ENCODE results near the gene ADORA2A. TPM values are rescaled to one million over a fixed set of nuclear protein-coding genes. Genes with fewer than 3 reads are reported as not detected.
A peak's percentile ranks its signal among the peaks of the same experiment; 100 is the strongest.

ADORA2A gene
- total RNA-seq, 2 experiments from 2014 or later: 19.7 to 21.1 TPM

- peaks cover 87% of the 10 kb centered on the region for H3K4me1 Mint-ChIP-seq
- H3K4me3 Mint-ChIP-seq: peak overlapping the region; percentile 34
- H3K27me3 Mint-ChIP-seq: peaks cover 2% of the 10 kb centered on the region
- peak overlapping the region; percentile 87 for H3K27ac Mint-ChIP-seq
- ATAC-seq (peak; percentile 68), DNase-seq (peak; percentile 79)
- peaks cover 2% of the 10 kb centered on the region for H3K36me3 Mint-ChIP-seq
- H3K9me3 Mint-ChIP-seq (ENCODE audit: low read depth): no peaks in the 10 kb centered on the region
- CTCF ChIA-PET: interaction anchor here (1.4 to 2.8 kb wide), 5 partner anchors 10 to 69 kb away, joined by 3 to 25 read pairs (median 10); no protein-coding TSS in a partner anchor
These were observed 6.5 kb downstream of the ADORA2A start for GRCh38 chr22:24433828-24434470.

GRCh38 chr22:24434471-24435322, 7.3 kb downstream of the ADORA2A start:
- CTCF ChIA-PET: interaction anchor here (0.9 to 2.9 kb wide), 13 partner anchors 7 to 110 kb away, joined by 3 to 25 read pairs (median 3); partner anchors contain the start of gene ADORA2A
- Mint-ChIP-seq H3K4me1 (peaks cover 80% of the 10 kb centered on the region), H3K4me3 (peak overlapping the region; percentile 34), H3K27ac (peak overlapping the region; percentile 87), H3K27me3 (peaks cover 2% of the 10 kb centered on the region), H3K36me3 (peaks cover 2% of the 10 kb centered on the region), H3K9me3 (ENCODE audit: low read depth) (no peaks in the 10 kb centered on the region)
- DNase-seq (peak; percentile 93), ATAC-seq (peak; percentile 72)

- peaks cover 77% of the 10 kb centered on the region for H3K4me1 Mint-ChIP-seq
- peaks cover 2% of the 10 kb centered on the region for H3K27me3 Mint-ChIP-seq
- H3K4me3 Mint-ChIP-seq: no peak overlapping the region
- CTCF ChIA-PET: interaction anchor here (0.9 to 2.9 kb wide), 13 partner anchors 8 to 111 kb away, joined by 3 to 25 read pairs (median 3); partner anchors contain the start of gene ADORA2A
- no peaks in the 10 kb centered on the region for H3K9me3 Mint-ChIP-seq (ENCODE audit: low read depth)
- H3K27ac Mint-ChIP-seq: peak overlapping the region; percentile 87
- DNase-seq: no peak
- ATAC-seq: no peak
- H3K36me3 Mint-ChIP-seq: peaks cover 2% of the 10 kb centered on the region
These were observed 7.9 kb downstream of the ADORA2A start for GRCh38 chr22:24435323-24435645.

GRCh38 chr22:24435861-24436371, 8.5 kb downstream of the ADORA2A start:
- CTCF ChIA-PET: interaction anchor here (1.0 to 2.9 kb wide), 12 partner anchors 9 to 112 kb away, joined by 3 to 25 read pairs (median 4); partner anchors contain the start of gene ADORA2A
- no peaks in the 10 kb centered on the region for H3K9me3 Mint-ChIP-seq (ENCODE audit: low read depth)
- peaks cover 2% of the 10 kb centered on the region for H3K36me3 Mint-ChIP-seq
- H3K27me3 Mint-ChIP-seq: peaks cover 2% of the 10 kb centered on the region
- no peak overlapping the region for H3K4me3 Mint-ChIP-seq
- DNase-seq (no peak), ATAC-seq (no peak)
- peaks cover 79% of the 10 kb centered on the region for H3K4me1 Mint-ChIP-seq
- peak overlapping the region; percentile 87 for H3K27ac Mint-ChIP-seq

- no peak for ATAC-seq
- Mint-ChIP-seq H3K4me3 (no peak overlapping the region), H3K36me3 (peaks cover 4% of the 10 kb centered on the region), H3K27ac (peak overlapping the region; percentile 83), H3K27me3 (peaks cover 2% of the 10 kb centered on the region), H3K9me3 (ENCODE audit: low read depth) (no peaks in the 10 kb centered on the region), H3K4me1 (peaks cover 74% of the 10 kb centered on the region)
- CTCF ChIA-PET: interaction anchor here (1.0 to 2.9 kb wide), 6 partner anchors 9 to 85 kb away, joined by 3 to 25 read pairs (median 12); partner anchors contain the start of gene ADORA2A
- DNase-seq: peak; percentile 39
These were observed 9.2 kb downstream of the ADORA2A start for GRCh38 chr22:24436553-24436952.

GRCh38 chr22:24437091-24437490, 9.7 kb downstream of the ADORA2A start:
- peaks cover 2% of the 10 kb centered on the region for H3K27me3 Mint-ChIP-seq
- CTCF ChIA-PET: interaction anchor here (0.9 to 2.9 kb wide), 5 partner anchors 10 to 65 kb away, joined by 3 to 12 read pairs (median 8); partner anchors contain the start of gene ADORA2A
- H3K36me3 Mint-ChIP-seq: peaks cover 4% of the 10 kb centered on the region
- ATAC-seq (no peak), DNase-seq (no peak)
- peak overlapping the region; percentile 83 for H3K27ac Mint-ChIP-seq
- peaks cover 70% of the 10 kb centered on the region for H3K4me1 Mint-ChIP-seq
- H3K4me3 Mint-ChIP-seq: no peak overlapping the region
- no peaks in the 10 kb centered on the region for H3K9me3 Mint-ChIP-seq (ENCODE audit: low read depth)

- DNase-seq (no peak), ATAC-seq (peak; percentile 20)
- H3K36me3 Mint-ChIP-seq: peaks cover 6% of the 10 kb centered on the region
- no peak overlapping the region for H3K4me3 Mint-ChIP-seq
- no peaks in the 10 kb centered on the region for H3K9me3 Mint-ChIP-seq (ENCODE audit: low read depth)
- peak overlapping the region; percentile 83 for H3K27ac Mint-ChIP-seq
- CTCF ChIA-PET: interaction anchor here (0.6 to 2.2 kb wide), 8 partner anchors 9 to 72 kb away, joined by 3 to 12 read pairs (median 3); partner anchors contain the start of gene ADORA2A
- H3K27me3 Mint-ChIP-seq: peaks cover 2% of the 10 kb centered on the region
- peaks cover 63% of the 10 kb centered on the region for H3K4me1 Mint-ChIP-seq
These were observed 10.4 kb downstream of the ADORA2A start for GRCh38 chr22:24437741-24438328.

- Mint-ChIP-seq H3K36me3 (peaks cover 11% of the 10 kb centered on the region), H3K27ac (no peak overlapping the region), H3K4me3 (no peak overlapping the region), H3K4me1 (peaks cover 45% of the 10 kb centered on the region), H3K9me3 (ENCODE audit: low read depth) (no peaks in the 10 kb centered on the region), H3K27me3 (no peaks in the 10 kb centered on the region)
- CTCF ChIA-PET: no interaction called here
- ATAC-seq (no peak), DNase-seq (no peak)
These were observed 12.9 kb downstream of the ADORA2A start for GRCh38 chr22:24440270-24440717.

GRCh38 chr22:24440718-24441405, 13.5 kb downstream of the ADORA2A start:
- ATAC-seq (no peak), DNase-seq (no peak)
- CTCF ChIA-PET: interaction anchor here (0.8 kb wide), 1 partner anchor 17 kb away, joined by 3 read pairs; no protein-coding TSS in a partner anchor
- no peaks in the 10 kb centered on the region for H3K9me3 Mint-ChIP-seq (ENCODE audit: low read depth)
- H3K36me3 Mint-ChIP-seq: peaks cover 11% of the 10 kb centered on the region
- H3K4me1 Mint-ChIP-seq: peaks cover 45% of the 10 kb centered on the region
- H3K27ac Mint-ChIP-seq: no peak overlapping the region
- no peaks in the 10 kb centered on the region for H3K27me3 Mint-ChIP-seq
- H3K4me3 Mint-ChIP-seq: no peak overlapping the region

- DNase-seq (no peak), ATAC-seq (no peak)
- Mint-ChIP-seq H3K9me3 (ENCODE audit: low read depth) (no peaks in the 10 kb centered on the region), H3K27ac (no peak overlapping the region), H3K4me1 (peaks cover 44% of the 10 kb centered on the region), H3K27me3 (no peaks in the 10 kb centered on the region), H3K36me3 (peaks cover 11% of the 10 kb centered on the region), H3K4me3 (no peak overlapping the region)
- CTCF ChIA-PET: interaction anchor here (0.8 kb wide), 1 partner anchor 18 kb away, joined by 3 read pairs; no protein-coding TSS in a partner anchor
These were observed 14.3 kb downstream of the ADORA2A start for GRCh38 chr22:24441406-24442351.

- no peak for ATAC-seq
These were observed 14.9 kb downstream of the ADORA2A start for GRCh38 chr22:24442352-24442744.

More at GRCh38 chr22:24442352-24442744, 14.9 kb downstream of the ADORA2A start:
- Mint-ChIP-seq H3K4me3 (no peak overlapping the region), H3K27ac (no peak overlapping the region), H3K36me3 (peaks cover 11% of the 10 kb centered on the region), H3K4me1 (peaks cover 38% of the 10 kb centered on the region), H3K27me3 (no peaks in the 10 kb centered on the region), H3K9me3 (ENCODE audit: low read depth) (no peaks in the 10 kb centered on the region)
- DNase-seq: no peak
- CTCF ChIA-PET: no interaction called here

Data from activated CD8-positive, alpha-beta memory T cell treated with anti-CD3 and anti-CD28 coated beads, Interleukin-2, amount 10 ng/mL, durations not matched to agents 7 days and 5 days (primary cell).